NCI-H1105 (cell line): Measurements from ENCODE around the gene RAD17.
"Not testable (repeated sequence)": the region's sequence is repeated elsewhere in the genome, so short reads cannot be mapped to it uniquely, and the experiment has no call there.

Experiments
- DNase-seq: peaks from one replicate; lab custom pipeline; 2025; lab: John Stamatoyannopoulos, UW

RAD17 gene, protein sequence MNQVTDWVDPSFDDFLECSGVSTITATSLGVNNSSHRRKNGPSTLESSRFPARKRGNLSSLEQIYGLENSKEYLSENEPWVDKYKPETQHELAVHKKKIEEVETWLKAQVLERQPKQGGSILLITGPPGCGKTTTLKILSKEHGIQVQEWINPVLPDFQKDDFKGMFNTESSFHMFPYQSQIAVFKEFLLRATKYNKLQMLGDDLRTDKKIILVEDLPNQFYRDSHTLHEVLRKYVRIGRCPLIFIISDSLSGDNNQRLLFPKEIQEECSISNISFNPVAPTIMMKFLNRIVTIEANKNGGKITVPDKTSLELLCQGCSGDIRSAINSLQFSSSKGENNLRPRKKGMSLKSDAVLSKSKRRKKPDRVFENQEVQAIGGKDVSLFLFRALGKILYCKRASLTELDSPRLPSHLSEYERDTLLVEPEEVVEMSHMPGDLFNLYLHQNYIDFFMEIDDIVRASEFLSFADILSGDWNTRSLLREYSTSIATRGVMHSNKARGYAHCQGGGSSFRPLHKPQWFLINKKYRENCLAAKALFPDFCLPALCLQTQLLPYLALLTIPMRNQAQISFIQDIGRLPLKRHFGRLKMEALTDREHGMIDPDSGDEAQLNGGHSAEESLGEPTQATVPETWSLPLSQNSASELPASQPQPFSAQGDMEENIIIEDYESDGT

DNA sequence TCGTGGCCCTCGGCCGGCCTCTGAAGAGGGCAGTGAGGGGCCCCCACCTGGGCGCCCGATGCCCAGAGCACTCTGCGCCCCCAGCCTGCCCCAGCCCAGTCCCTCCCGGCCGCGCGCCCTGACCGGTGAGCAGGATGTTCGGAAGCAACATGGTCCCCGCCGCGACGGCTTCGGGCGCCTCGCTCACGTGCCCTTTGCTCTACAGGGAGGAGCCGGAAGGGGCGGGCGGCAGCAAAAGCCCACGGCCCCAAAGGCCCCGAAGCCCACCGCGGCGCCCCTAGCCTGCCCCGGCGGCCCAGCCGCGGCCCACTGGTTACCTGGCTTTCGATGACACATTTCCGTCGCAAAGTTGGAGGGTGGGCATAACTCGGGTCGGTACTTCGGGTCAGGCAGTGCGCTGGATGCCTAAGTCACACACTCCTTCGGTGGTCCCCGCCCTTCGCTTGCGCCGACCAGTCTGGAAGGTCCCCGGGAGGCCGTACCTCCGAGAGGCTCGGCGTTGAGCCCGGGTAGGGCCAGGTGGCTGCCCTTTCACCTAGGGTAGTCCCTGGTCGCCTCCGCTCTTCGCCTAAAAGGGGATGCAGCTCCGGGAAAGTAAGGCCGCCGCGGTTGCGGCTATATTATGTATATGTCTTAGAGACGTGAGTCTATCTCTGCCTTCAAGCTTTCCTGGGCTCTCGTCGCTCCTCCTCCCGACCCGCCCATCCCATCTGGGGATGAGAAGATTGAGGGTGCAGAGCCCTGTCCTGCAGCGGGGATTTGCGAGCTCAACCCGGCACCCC lies at the start of gene RAD17, which contains the start of the genes AK6 and TAF9:
RAD17 (plus strand) TSS at position 479 of the 782 bp plus-strand sequence. CDS start 2,391 bp downstream, outside the sequence.
AK6 (minus strand) TSS at position 181 of the 782 bp plus-strand sequence; CDS start at position 151, 30 bp downstream.
TAF9 (minus strand) TSS at position 181 of the 782 bp plus-strand sequence. CDS start 3,783 bp downstream, outside the sequence.
- DNase-seq: peak; percentile 76

DNA sequence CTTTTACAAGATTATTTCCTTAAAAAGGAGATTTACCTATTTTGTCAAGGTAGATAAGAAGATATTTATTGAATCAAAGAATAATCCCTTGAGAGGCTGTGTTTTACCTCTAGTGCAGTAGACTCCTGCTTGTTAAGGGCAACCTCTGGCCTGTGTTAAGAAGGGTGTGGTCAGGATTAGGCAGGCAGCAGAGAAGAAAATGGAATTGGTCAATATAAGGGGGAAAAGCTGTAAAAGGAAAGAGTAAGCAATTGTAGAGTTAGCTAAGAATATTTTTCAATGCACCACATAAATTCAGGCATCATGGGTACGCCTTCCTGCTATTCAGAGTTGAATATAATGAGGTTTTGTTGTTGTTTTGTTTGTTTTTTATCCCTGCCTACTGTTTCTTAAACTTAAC lies 43.3 kb upstream of the RAD17 start:
- no peak for DNase-seq

GRCh38 chr5:69329905-69330489 lies 39.6 kb upstream of the RAD17 start:
- no peak for DNase-seq

GRCh38 chr5:69331528-69332445 lies 37.8 kb upstream of the RAD17 start:
- DNase-seq: no peak

DNA sequence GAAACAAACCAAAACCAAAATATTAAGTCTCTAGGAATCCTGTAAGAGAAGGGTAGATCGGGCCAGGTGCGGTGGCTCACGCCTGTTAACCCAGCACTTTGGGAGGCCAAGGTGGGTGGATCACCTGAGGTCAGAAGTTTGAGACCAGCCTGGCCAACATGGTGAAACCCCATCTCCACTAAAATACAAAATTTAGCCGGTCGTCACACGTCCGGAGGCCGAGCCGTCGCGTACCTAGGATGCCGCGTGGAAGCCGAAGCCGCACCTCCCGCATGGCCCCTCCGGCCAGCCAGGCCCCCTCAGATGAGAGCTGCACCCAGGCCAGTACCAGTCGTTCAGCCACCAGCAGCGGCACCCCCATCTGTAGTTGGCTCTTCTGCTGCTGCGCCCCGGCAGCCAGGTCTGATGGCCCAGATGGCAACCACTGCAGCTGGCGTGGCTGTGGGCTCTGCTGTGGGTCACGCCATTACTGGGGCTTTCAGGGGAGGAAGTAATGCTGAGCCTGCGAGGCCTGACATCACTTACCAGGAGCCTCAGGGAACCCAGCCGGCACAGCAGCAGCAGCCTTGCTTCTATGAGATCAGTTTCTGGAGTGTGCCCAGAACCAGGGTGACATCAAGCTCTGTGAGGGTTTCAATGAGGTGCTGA lies 35.8 kb upstream of the RAD17 start:
- not testable (repeated sequence) for DNase-seq

DNA sequence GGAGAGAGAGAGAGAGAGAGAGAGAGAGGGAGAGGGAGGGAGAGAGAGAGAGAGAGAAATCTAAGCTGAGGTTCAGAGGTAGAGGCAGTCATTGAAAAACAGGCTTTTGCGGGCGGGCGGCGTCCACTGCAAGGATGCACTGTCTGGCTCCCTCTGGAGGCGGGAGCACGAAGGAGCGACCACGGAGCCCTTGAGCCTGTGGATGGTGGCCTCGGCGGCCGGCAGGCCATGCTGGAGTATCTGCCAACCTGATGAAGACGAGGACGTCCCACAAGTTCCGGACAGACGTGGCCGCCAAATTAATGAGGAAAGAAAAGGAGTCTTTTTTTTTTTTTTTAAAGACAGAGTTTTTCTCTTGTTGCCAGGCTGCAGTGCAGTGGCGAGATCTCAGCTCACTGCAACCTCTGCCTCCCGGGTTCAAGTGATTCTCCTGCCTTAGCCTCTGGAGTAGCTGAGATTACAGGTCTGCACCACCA lies 34.8 kb upstream of the RAD17 start:
- peak; percentile 18 for DNase-seq

GRCh38 chr5:69335341-69335935 lies 34.2 kb upstream of the RAD17 start:
- DNase-seq: no peak

- no peak for DNase-seq
Observed at GRCh38 chr5:69341520-69342161, 28.0 kb upstream of the RAD17 start.

DNA sequence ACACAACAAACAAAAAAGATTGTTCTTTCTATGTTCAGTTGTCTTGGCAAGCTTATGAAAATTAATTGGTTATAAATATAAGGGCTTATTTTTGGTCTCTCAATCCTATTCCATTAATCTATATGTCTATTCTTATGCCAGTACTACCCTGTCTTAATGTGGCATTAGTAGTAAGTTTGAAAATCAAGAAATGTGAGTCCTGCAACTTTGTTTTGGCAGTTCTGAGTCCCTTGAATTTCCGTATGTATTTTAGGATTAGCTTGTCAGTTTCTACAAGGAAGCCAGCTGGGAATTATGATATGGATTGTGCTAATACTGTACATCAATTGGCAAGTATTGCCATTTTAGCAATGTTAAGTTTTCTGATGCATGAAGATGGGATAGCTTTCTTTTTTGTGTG lies 26.5 kb upstream of the RAD17 start:
- DNase-seq: no peak

- DNase-seq: no peak
Observed at GRCh38 chr5:69350664-69351063, 19.0 kb upstream of the RAD17 start.

GRCh38 chr5:69359699-69360098 lies 9.9 kb upstream of the RAD17 start:
- DNase-seq: no peak

DNA sequence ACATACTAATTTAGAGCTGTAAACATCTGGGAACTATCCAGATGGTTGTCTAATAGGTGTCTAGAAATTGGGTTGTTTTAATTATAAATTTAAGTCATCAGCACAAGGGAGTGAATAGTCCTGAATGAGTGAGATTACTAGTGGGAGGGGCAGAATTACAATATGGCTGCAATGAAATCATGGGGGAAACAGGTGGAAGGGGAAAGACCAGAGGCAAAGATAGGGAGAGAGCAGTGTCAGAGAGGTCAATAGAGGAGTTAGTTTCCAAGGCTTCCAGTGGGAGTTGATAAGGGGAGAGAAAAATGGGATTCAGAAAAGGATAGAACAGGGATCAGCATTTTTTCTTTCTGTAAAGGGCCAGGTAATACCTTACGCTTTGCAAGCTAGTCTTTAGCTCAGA lies 9.2 kb upstream of the RAD17 start:
- no peak for DNase-seq

- no peak for DNase-seq
Observed at GRCh38 chr5:69364414-69364813, 5.2 kb upstream of the RAD17 start.

GRCh38 chr5:69364850-69365249 lies 4.8 kb upstream of the RAD17 start:
- no peak for DNase-seq

GRCh38 chr5:69367697-69368279 lies 1.8 kb upstream of the RAD17 start:
- DNase-seq: no peak

DNA sequence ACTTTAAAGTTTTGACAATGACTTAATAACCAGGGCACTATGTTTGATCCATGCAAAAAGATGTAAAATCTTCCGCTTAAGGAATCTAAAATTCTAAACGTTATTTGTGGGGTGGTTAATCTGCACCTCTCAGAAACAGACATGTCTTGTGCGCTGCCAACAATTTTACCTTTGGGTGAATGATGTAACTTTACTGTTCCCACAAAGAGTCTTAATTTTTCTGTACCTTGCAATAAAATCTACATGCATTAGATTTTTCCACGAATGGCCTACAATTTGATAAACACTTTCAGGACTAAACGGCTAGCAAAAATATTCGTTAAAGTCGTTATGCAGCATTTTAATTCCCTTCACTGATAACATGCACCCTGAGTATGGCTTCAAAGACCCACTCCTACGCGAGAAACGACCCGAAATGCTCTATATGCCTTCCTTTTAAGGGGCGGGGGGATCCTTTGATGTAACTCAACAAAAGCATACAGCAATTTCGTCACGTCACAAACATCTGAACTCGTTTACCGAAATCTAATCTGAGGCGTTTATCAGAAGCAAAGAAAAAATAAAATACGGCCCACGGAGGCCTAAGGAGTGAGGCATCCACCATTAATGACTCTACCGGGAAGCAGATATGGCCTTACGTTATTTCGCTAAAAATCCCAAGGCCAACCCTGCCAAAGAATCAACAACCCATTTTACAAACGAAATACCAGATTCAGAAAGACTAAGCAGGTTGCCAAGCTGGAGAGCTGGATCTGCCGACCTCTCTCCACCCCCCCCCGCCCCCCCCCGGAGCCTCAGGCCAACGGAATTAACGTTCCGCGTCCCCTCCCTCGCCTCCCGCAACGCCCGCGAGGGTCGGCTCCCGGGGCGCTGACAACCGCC lies 919 bp upstream of the RAD17 start:
- DNase-seq: no peak

- not testable (repeated sequence) for DNase-seq
Observed at GRCh38 chr5:69370335-69370734, 717 bp downstream of the RAD17 start.

GRCh38 chr5:69372394-69372793 lies 2.8 kb downstream of the RAD17 start:
- DNase-seq: no peak
